Activated CD4-positive, alpha-beta T cell treated with anti-CD3 and anti-CD28 coated beads for 36 hours (primary cell): ENCODE data around the gene TMEM51. TPM values are rescaled to one million over a fixed set of nuclear protein-coding genes. Genes with fewer than 3 reads are reported as not detected.

Experiments used
- ATAC-seq: fragments of 200-7000 bp; cut with Tn5 transposase; one replicate; pipeline ENCODE4 v1.10.0; 2021; ENCODE audit warnings: mild to moderate bottlenecking, moderate library complexity
- CTCF ChIA-PET: fragments of 350-600 bp; sonication (Branson Sonifier 250); formaldehyde crosslinking; loops from one replicate; lab custom pipeline; 2021; ENCODE audit warnings: antibody characterized with exemption; lab: Charles Lee
- POLR2A ChIA-PET: fragments of 350-600 bp; sonication (Branson Sonifier 250); formaldehyde crosslinking; loops from one replicate; lab custom pipeline; 2021; ENCODE audit warnings: antibody characterized with exemption, inconsistent platforms; lab: Charles Lee
- DNase-seq: peaks from one replicate; pipeline ENCODE4 v3.0.0-alpha.2; 2020
- H3K27ac Mint-ChIP-seq: one replicate; pipeline ENCODE4 v1.8.0; 2021; ENCODE audit warnings: mixed read lengths
- H3K27me3 Mint-ChIP-seq: one replicate; pipeline ENCODE4 v1.8.0; 2021; ENCODE audit warnings: mixed read lengths
- H3K36me3 Mint-ChIP-seq: one replicate; pipeline ENCODE4 v1.8.0; 2021; ENCODE audit warnings: low read depth, mixed read lengths
- H3K4me1 Mint-ChIP-seq: one replicate; pipeline ENCODE4 v1.8.0; 2021; ENCODE audit warnings: mixed read lengths
- H3K4me3 Mint-ChIP-seq: one replicate; pipeline ENCODE4 v1.8.0; 2021; ENCODE audit warnings: mild to moderate bottlenecking, moderate library complexity, mixed read lengths
- H3K9me3 Mint-ChIP-seq: one replicate; pipeline ENCODE4 v1.8.0; 2021; ENCODE audit warnings: low read depth, mixed read lengths
- intact Hi-C, 2 experiments: fragments of 100-400 bp; cut with DNase I in 1 of 2; cut with micrococcal nuclease in 1 of 2; formaldehyde crosslinking; loops; one replicate each; pipeline versions ENCODE4 v1.14.2 to v1.15.1; 2022 to 2024; cut with DNase I, micrococcal nuclease
- total RNA-seq, 2 experiments: library from RNA; stranded (reverse); gene quantifications; one replicate each; pipeline ENCODE4 v1.2.3, GENCODE V29; 2021

The TMEM51 gene
- total RNA-seq, 2 experiments from 2014 or later = 0.11 TPM; not detected in 1

DNA sequence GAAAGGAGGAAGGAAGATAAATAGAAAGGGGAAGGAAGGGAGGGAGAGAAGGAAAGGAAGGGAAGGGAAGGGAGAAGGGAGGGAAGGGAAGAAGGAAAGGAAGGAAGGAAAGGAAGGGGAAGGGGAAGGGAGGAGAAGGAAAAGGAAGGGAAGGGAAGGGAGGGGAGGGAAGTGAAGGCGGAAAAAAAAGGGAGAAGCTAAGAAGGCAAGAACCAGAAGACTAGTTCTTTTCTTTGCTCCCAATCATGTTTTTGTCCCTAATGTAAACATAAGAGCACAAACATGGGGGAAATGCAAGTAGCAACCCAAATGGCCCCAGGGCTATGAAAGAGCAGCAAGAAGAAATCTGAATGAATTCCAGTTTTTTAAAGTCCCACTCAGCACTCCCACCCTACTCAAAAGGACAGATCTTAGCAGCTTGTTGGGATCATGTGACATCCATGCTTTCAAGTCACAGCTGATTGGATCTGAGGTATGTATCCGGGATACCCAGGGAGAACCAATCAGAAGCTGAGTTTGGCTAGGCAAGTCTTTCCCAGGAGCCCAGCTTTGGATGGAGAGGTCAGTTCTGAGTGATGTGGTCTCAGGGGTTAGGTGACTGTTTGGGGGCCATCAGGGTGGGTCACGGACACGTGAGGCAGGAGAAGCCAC, 69.2 kb downstream of the TMEM51 start:
- POLR2A ChIA-PET = no interaction called here
- Mint-ChIP-seq H3K4me1 (no peaks in the 10 kb centered on the region), H3K36me3 (no peaks in the 10 kb centered on the region), H3K4me3 (no peak overlapping the region), H3K9me3 (no peaks in the 10 kb centered on the region), H3K27ac (no peak overlapping the region), H3K27me3 (peaks cover 12% of the 10 kb centered on the region)
- intact Hi-C loops = no loop called here
- ATAC-seq = no peak
- CTCF ChIA-PET = interaction anchor here (1.1 kb wide), 1 partner anchor 14 kb away, joined by 3 read pairs; no protein-coding TSS in a partner anchor
- DNase-seq = no peak

DNA sequence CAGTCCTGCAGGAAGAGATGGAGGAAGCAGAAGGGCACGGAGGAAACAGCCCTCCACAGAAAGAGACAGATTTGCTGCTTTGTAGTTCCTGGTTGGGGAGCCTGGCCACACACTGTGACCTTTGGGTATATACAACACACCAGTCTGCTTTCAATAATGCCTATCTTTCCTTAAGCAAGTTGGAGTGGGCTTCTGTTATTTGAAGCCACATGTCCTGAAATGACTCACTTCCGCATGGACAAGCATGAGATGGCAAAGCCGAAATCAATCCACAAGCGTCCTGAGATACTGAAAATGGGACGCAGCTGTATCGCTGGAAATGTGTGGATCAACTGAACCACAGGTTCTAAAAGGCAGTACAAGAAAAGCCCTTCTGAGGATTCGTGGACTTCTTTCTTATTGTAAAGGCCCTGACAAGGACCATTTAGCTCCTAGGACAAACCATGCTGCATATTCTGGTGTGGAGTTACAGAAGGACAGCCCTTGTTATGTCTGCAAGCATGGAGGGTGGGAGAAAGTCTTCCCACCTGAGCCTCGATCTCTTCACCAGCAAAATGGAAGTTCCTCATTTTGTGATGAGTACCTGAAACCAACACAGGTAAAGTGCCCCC, 70.8 kb downstream of the TMEM51 start:
- Mint-ChIP-seq H3K36me3 (no peaks in the 10 kb centered on the region), H3K27me3 (peaks cover 9% of the 10 kb centered on the region), H3K27ac (no peak overlapping the region), H3K4me1 (no peaks in the 10 kb centered on the region), H3K4me3 (no peak overlapping the region), H3K9me3 (no peaks in the 10 kb centered on the region)
- POLR2A ChIA-PET = no interaction called here
- DNase-seq = no peak
- intact Hi-C loops = no loop called here
- no peak for ATAC-seq
- CTCF ChIA-PET = no interaction called here

DNA sequence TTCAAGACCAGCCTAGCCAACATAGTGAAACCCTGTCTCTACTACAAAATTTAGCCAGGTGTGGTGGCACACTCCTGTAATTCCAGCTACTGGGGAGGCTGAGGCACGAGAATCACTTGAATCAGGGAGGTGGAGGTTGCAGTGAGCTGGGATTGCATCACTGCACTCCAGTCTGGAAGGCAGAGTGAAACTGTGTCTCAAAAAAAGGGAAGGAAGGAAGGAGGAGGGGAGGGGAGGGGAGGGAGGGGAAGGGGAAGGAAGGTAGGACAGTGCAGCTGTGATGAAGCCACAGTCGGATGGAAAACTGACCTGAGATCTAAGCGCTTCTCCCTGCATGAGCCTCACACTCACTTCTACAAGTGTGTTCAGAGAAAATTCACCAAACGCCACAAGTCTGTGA, 71.4 kb downstream of the TMEM51 start:
- no peak for DNase-seq
- intact Hi-C loops = no loop called here
- Mint-ChIP-seq H3K4me1 (no peaks in the 10 kb centered on the region), H3K27ac (no peak overlapping the region), H3K4me3 (no peak overlapping the region), H3K27me3 (peaks cover 7% of the 10 kb centered on the region), H3K36me3 (no peaks in the 10 kb centered on the region), H3K9me3 (no peaks in the 10 kb centered on the region)
- ChIA-PET CTCF (no interaction called here), POLR2A (no interaction called here)
- ATAC-seq = no peak

DNA sequence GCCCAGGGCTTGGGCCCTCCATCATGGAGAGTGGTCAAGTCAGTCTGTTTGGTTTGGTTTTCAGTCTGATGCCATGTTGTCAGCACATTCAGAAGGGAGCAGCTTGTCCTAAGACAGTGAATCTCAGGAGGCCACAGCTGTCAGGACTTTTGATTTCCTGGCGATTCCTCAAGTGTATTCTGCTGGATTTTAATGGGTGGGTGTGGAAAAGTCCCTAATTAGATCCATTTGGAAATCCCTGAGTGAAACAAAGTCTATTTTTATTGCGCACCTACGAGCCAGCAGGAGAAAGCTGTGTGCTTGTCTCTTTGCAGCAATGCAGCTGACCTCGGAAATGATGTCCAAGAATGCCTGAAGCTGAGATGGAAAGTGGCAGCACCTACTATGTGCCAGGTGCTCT, 71.9 kb downstream of the TMEM51 start:
- Mint-ChIP-seq H3K27me3 (peaks cover 8% of the 10 kb centered on the region), H3K4me1 (no peaks in the 10 kb centered on the region), H3K9me3 (no peaks in the 10 kb centered on the region), H3K36me3 (no peaks in the 10 kb centered on the region), H3K4me3 (no peak overlapping the region), H3K27ac (no peak overlapping the region)
- intact Hi-C loops = no loop called here
- ChIA-PET POLR2A (no interaction called here), CTCF (interaction anchor here (1.0 kb wide), 1 partner anchor 97 kb away, joined by 3 read pairs; no protein-coding TSS in a partner anchor)
- ATAC-seq = no peak
- no peak for DNase-seq

DNA sequence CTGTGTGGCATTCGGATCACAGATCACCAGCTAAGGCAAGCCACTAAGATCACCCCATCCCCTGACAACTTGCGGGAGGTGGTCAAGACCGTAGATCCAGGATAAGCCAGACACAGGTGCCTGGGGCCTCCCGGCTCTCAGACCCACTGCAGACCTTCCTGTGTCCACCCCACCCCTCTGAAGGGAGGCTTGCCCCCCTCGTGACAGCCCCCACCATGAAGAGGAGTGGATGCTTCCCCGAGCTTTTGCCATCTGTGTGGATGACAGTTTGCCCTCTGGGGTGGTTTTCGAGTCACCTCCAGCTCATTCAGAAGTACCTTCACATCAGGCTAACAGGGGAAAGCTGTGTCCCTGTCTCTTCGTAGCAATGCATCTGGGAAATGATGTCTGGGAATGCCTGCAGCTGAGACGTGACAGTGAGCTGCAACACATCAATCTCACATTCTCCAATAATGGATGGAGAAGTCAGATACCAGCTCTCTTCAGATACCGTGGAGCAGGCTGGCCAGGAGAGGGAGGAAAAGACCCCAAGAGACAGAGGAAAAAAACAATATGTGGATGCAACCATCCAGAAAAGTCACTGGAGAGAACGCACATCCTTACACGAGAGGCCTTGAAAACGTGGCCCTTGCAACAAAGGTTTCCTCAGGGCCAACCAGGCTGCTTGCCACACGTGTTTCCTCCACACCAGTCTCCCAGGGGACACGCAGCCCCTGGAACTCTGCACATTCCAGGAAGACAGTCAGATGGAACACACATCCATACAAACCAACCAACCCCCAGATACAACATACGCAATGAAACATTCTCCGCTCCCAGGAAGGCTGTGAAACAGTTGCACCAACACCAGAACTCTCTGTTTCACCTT, 73.1 kb downstream of the TMEM51 start:
- CTCF ChIA-PET = interaction anchor here (0.6 to 1.0 kb wide), 3 partner anchors 47 to 191 kb away, joined by 3 read pairs; no protein-coding TSS in a partner anchor
- ATAC-seq (no peak), DNase-seq (no peak)
- Mint-ChIP-seq H3K27ac (no peak overlapping the region), H3K4me3 (no peak overlapping the region), H3K4me1 (peaks cover 7% of the 10 kb centered on the region), H3K27me3 (peaks cover 3% of the 10 kb centered on the region), H3K9me3 (no peaks in the 10 kb centered on the region), H3K36me3 (no peaks in the 10 kb centered on the region)
- POLR2A ChIA-PET = interaction anchor here (0.6 kb wide), 1 partner anchor 74 kb away, joined by 4 read pairs; no protein-coding TSS in a partner anchor
- intact Hi-C loops = no loop called here

DNA sequence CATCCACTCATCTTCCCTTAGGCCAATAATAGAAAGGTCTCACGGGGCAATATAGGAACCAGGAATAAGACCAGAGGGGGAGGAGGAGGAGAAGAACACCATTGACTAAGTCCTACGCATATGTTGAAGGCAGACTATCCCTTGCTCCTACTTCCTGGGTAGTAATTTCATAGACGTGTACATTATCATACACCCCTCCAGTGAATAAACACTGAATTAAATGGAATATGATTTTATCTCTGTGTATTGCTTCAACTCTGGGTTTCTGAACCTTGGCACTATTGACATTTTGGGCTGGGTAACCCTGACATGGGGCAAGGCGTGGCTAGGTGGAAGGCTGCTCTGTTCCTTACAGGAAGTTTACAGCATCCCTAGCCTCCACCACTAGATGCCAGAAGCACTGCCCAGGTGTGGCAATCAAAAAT, 76.2 kb downstream of the TMEM51 start:
- Mint-ChIP-seq H3K27ac (no peak overlapping the region), H3K4me1 (peaks cover 18% of the 10 kb centered on the region), H3K9me3 (no peaks in the 10 kb centered on the region), H3K36me3 (no peaks in the 10 kb centered on the region), H3K27me3 (peaks cover 11% of the 10 kb centered on the region), H3K4me3 (no peak overlapping the region)
- DNase-seq = no peak
- intact Hi-C loops = loop anchor here in 1 of 2 experiments (10.0 kb wide), 1 partner anchor 735 kb away; no protein-coding TSS in a partner anchor
- ATAC-seq = no peak
- CTCF ChIA-PET = no interaction called here
- POLR2A ChIA-PET = no interaction called here

DNA sequence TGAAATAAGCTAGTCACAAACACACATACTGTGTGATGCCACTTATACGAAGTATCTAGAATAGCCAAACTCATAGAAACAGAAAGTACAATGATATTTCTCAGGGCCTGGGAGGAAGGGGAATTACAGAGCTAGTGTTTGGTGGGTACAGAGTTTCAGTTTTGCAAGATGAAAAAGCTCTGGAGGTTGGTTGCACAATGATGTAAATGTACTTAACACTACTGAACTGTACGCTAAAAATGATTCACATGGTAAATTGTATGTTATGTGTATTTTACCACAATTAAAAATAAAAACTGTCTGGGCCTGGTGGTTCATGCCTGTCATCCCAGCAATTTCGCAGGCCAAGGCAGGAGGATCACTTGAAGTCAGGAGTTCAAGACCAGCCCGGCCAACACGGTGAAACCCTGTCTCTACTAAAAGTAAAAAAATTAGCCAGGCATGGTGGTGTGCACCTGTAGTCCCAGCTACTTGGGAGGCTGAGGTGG, 78.2 kb downstream of the TMEM51 start:
- DNase-seq = peak; percentile 42
- Mint-ChIP-seq H3K27me3 (peaks cover 18% of the 10 kb centered on the region), H3K9me3 (no peaks in the 10 kb centered on the region), H3K4me1 (peaks cover 18% of the 10 kb centered on the region), H3K4me3 (no peak overlapping the region), H3K36me3 (no peaks in the 10 kb centered on the region), H3K27ac (no peak overlapping the region)
- intact Hi-C loops = loop anchor here (1.0 to 10.0 kb wide), 3 partner anchors 18 to 733 kb away; no protein-coding TSS in a partner anchor
- CTCF ChIA-PET = interaction anchor here (1.5 kb wide), 1 partner anchor 17 kb away, joined by 13 read pairs; no protein-coding TSS in a partner anchor
- ATAC-seq = peak; percentile 99
- POLR2A ChIA-PET = interaction anchor here (0.9 to 1.5 kb wide), 2 partner anchors 17 to 18 kb away, joined by 3 to 26 read pairs; no protein-coding TSS in a partner anchor

DNA sequence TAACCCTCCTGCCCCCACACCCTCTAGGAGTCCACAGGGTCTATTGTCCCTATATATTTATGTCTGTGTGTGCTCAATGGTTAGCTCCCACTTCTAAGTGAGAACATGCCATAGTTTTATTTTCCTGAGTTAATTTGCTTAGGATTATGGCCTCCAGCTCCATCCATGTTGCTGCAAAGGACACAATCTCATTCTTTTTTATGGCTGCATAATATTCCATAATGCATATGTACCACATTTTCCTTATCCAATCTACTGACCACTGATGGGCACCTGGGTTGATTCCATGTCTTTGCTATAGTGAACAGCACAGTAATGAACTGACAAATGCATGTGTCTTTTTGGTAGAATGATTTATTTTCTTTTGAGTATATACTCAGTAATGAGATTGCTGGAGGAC, 80.1 kb downstream of the TMEM51 start:
- ChIA-PET POLR2A (no interaction called here), CTCF (interaction anchor here (0.6 to 1.7 kb wide), 2 partner anchors 15 to 38 kb away, joined by 3 to 7 read pairs; no protein-coding TSS in a partner anchor)
- ATAC-seq = no peak
- intact Hi-C loops = loop anchor here in 1 of 2 experiments (10.0 kb wide), 1 partner anchor 731 kb away; no protein-coding TSS in a partner anchor
- Mint-ChIP-seq H3K4me1 (peaks cover 18% of the 10 kb centered on the region), H3K4me3 (no peak overlapping the region), H3K9me3 (no peaks in the 10 kb centered on the region), H3K36me3 (no peaks in the 10 kb centered on the region), H3K27me3 (peaks cover 24% of the 10 kb centered on the region), H3K27ac (no peak overlapping the region)
- DNase-seq = no peak

DNA sequence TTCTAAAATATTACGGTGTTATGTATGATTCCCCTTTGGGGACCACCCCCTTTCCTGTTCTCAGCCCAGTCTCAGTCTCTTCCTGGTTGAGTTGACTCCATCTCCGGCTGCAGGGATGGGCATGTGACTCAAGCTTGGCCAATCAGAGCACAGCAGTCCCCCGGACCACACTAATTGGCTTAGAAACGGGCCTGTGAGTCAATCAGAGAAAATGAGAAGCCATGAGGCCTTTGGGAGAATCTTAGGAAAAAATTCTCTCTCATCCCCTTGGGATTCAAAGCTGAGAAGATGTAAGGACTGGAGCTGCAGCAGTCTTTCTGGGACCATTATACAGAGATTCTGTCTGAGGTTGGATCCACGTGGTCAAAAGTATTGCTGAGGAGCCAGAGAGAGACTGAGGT, 82.8 kb downstream of the TMEM51 start:
- DNase-seq = no peak
- ChIA-PET CTCF (interaction anchor here (0.5 to 0.6 kb wide), 2 partner anchors 14 to 108 kb away, joined by 3 read pairs; no protein-coding TSS in a partner anchor), POLR2A (no interaction called here)
- Mint-ChIP-seq H3K4me3 (no peak overlapping the region), H3K27ac (no peak overlapping the region), H3K36me3 (no peaks in the 10 kb centered on the region), H3K27me3 (peaks cover 26% of the 10 kb centered on the region), H3K4me1 (peaks cover 14% of the 10 kb centered on the region), H3K9me3 (no peaks in the 10 kb centered on the region)
- ATAC-seq = no peak
- intact Hi-C loops = loop anchor here in 1 of 2 experiments (10.0 kb wide), 1 partner anchor 728 kb away; no protein-coding TSS in a partner anchor

DNA sequence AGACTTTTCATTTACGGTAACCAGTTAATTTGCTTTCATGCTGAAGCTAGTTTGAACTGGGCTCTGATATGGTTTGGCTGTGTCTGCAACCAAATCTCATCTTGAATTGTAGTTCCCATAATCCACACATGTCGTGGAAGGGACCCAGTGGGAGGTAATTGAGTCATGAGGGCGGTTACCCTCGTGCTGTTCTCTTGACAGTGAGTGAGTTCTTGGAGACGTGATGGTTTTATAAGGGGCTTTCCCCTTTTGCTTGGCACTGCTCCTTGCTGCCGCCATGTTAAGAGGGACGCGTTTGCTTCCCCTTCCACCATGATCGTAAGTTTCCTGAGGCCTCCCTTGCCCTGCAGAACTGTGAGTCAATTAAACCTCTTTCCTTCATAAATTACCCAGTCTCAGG, 83.2 kb downstream of the TMEM51 start:
- intact Hi-C loops = loop anchor here in 1 of 2 experiments (10.0 kb wide), 1 partner anchor 728 kb away; no protein-coding TSS in a partner anchor

More for the DNA sequence above, 83.2 kb downstream of the TMEM51 start:
- DNase-seq (no peak), ATAC-seq (no peak)
- H3K4me3 Mint-ChIP-seq = no peak overlapping the region
- CTCF ChIA-PET = interaction anchor here (0.5 to 0.6 kb wide), 2 partner anchors 14 to 108 kb away, joined by 3 read pairs; no protein-coding TSS in a partner anchor
- POLR2A ChIA-PET = no interaction called here
- H3K9me3 Mint-ChIP-seq = no peaks in the 10 kb centered on the region
- no peaks in the 10 kb centered on the region for H3K36me3 Mint-ChIP-seq
- H3K27ac Mint-ChIP-seq = no peak overlapping the region
- H3K4me1 Mint-ChIP-seq = peaks cover 9% of the 10 kb centered on the region
- H3K27me3 Mint-ChIP-seq = peaks cover 29% of the 10 kb centered on the region
